KMS-11 (cell line): ENCODE results near the gene CCL25.

Experiments
- H2AFZ ChIP-seq: fragments of 200-600 bp; sonication (generic); 2 replicates; pipeline ENCODE4 v1.6.1; 2016; ENCODE audit warnings: antibody characterized with exemption, mixed run types, low read depth
- H3K27ac ChIP-seq: fragments of 200-600 bp; sonication (generic); 2 replicates; pipeline ENCODE4 v1.6.1; 2016; ENCODE audit warnings: mild to moderate bottlenecking, mixed run types
- H3K27me3 ChIP-seq: fragments of 200-600 bp; sonication (generic); 2 replicates; pipeline ENCODE4 v1.6.1; 2017; ENCODE audit warnings: mild to moderate bottlenecking, low read depth, mixed run types, moderate library complexity; ENCODE audit not compliant: insufficient read depth
- H3K36me3 ChIP-seq: fragments of 200-600 bp; sonication (generic); 2 replicates; pipeline ENCODE4 v1.6.1; 2017; ENCODE audit warnings: mild to moderate bottlenecking, mixed run types; ENCODE audit not compliant: insufficient read depth
- H3K4me1 ChIP-seq: fragments of 200-600 bp; sonication (generic); 2 replicates; pipeline ENCODE4 v1.6.1; 2016; ENCODE audit warnings: mild to moderate bottlenecking, low read depth, mixed run types; ENCODE audit not compliant: poor library complexity, severe bottlenecking
- H3K4me2 ChIP-seq: fragments of 200-600 bp; sonication (generic); 2 replicates; pipeline ENCODE4 v1.7.0; 2016; ENCODE audit warnings: mild to moderate bottlenecking, mixed run types
- H3K4me3 ChIP-seq: fragments of 200-600 bp; sonication (generic); IDR thresholded peaks from 2 replicates; pipeline ENCODE4 v1.6.1; 2017; ENCODE audit warnings: low read depth, low read length, mixed read lengths; ENCODE audit not compliant: insufficient read depth
- H3K79me2 ChIP-seq: fragments of 200-600 bp; sonication (generic); 2 replicates; pipeline ENCODE4 v1.6.1; 2016; ENCODE audit warnings: low read depth, mixed run types; ENCODE audit not compliant: insufficient read depth
- H3K9ac ChIP-seq: fragments of 200-600 bp; sonication (generic); 2 replicates; pipeline ENCODE4 v1.6.1; 2016; ENCODE audit warnings: mild to moderate bottlenecking, mixed run types
- H4K20me1 ChIP-seq: fragments of 200-600 bp; sonication (generic); 2 replicates; pipeline ENCODE4 v1.6.1; 2016; ENCODE audit warnings: mild to moderate bottlenecking, mixed run types; ENCODE audit not compliant: insufficient read depth
- CTCF ChIP-seq: fragments of 200-600 bp; sonication (generic); conservative IDR thresholded peaks from 2 replicates; pipeline ENCODE4 v1.6.1; 2017; ENCODE audit warnings: low read depth, mild to moderate bottlenecking, antibody characterized with exemption, low read length, moderate library complexity, mixed read lengths

The CCL25 gene

GRCh38 chr19:8095354-8095886, 42.9 kb downstream of the CCL25 start:
- Histone ChIP-seq H3K79me2 (no peaks in the 10 kb centered on the region), H3K4me1 (no peaks in the 10 kb centered on the region), H3K27me3 (no peaks in the 10 kb centered on the region), H4K20me1 (no peaks in the 10 kb centered on the region), H3K9ac (no peak overlapping the region), H3K27ac (no peak overlapping the region), H3K36me3 (no peaks in the 10 kb centered on the region), H2AFZ (no peak overlapping the region), H3K4me2 (no peak overlapping the region), H3K4me3 (no peak overlapping the region)
- TF ChIP-seq CTCF: no peak

GRCh38 chr19:8096071-8096470, 43.5 kb downstream of the CCL25 start:
- Histone ChIP-seq H3K4me1 (no peaks in the 10 kb centered on the region), H3K27me3 (no peaks in the 10 kb centered on the region), H4K20me1 (no peaks in the 10 kb centered on the region), H2AFZ (no peak overlapping the region), H3K9ac (no peak overlapping the region), H3K4me2 (no peak overlapping the region), H3K4me3 (no peak overlapping the region), H3K79me2 (no peaks in the 10 kb centered on the region), H3K27ac (no peak overlapping the region), H3K36me3 (no peaks in the 10 kb centered on the region)
- peak; percentile 48 for TF ChIP-seq CTCF

GRCh38 chr19:8097198-8097597, 44.6 kb downstream of the CCL25 start:
- Histone ChIP-seq H4K20me1 (no peaks in the 10 kb centered on the region), H3K27ac (no peak overlapping the region), H3K4me2 (no peak overlapping the region), H3K9ac (no peak overlapping the region), H2AFZ (no peak overlapping the region), H3K4me1 (no peaks in the 10 kb centered on the region), H3K36me3 (no peaks in the 10 kb centered on the region), H3K4me3 (no peak overlapping the region), H3K79me2 (no peaks in the 10 kb centered on the region), H3K27me3 (no peaks in the 10 kb centered on the region)
- TF ChIP-seq CTCF: no peak

- no peak overlapping the region for H2AFZ ChIP-seq
- H3K4me3 ChIP-seq: no peak overlapping the region
- no peak overlapping the region for H3K4me2 ChIP-seq
- H3K27me3 ChIP-seq: no peaks in the 10 kb centered on the region
- H3K4me1 ChIP-seq: no peaks in the 10 kb centered on the region
- no peaks in the 10 kb centered on the region for H3K79me2 ChIP-seq
- H3K27ac ChIP-seq: no peak overlapping the region
- no peak for TF ChIP-seq CTCF
- H3K36me3 ChIP-seq: no peaks in the 10 kb centered on the region
- no peak overlapping the region for H3K9ac ChIP-seq
- H4K20me1 ChIP-seq: no peaks in the 10 kb centered on the region
These were observed 45.4 kb downstream of the CCL25 start for GRCh38 chr19:8097681-8098567.
